ENCODE results near the gene HOXA3.

The HOXA3 gene

DNA sequence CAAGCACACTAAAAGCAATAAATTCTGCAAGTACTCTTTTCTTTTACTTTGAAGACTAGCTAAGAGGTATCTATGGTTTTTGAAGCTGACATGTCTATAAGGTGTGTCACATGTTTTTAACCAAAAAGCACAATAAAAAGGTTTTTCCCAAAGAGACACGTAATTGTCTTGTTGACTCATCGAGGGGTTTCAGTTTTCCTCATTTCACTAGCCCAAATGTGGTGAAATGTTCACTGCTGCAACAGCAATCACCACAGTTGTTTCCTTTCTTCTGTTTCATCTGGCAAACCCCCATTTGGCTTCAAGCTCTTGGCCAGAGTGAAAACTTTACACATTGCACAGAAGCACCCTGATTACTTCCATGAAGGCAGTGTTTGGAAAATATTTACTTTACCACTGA lies 18.0 kb downstream of the HOXA3 start:
- no peak overlapping the region for H3K9ac ChIP-seq (ENCODE audit: low read length)
- H3K36me3 ChIP-seq (ENCODE audit: control insufficient read depth, insufficient read depth, low read length): no peaks in the 10 kb centered on the region
- peak overlapping the region; percentile 54 for H3K27ac ChIP-seq (ENCODE audit: low read depth, low read length)
- peaks cover 44% of the 10 kb centered on the region for H3K4me1 ChIP-seq (ENCODE audit: control insufficient read depth, insufficient read depth, low read length)
- H3K4me3 ChIP-seq (ENCODE audit: low read length): no peak overlapping the region
- no peaks in the 10 kb centered on the region for H3K27me3 ChIP-seq (ENCODE audit: control insufficient read depth, insufficient read depth, low read length)

DNA sequence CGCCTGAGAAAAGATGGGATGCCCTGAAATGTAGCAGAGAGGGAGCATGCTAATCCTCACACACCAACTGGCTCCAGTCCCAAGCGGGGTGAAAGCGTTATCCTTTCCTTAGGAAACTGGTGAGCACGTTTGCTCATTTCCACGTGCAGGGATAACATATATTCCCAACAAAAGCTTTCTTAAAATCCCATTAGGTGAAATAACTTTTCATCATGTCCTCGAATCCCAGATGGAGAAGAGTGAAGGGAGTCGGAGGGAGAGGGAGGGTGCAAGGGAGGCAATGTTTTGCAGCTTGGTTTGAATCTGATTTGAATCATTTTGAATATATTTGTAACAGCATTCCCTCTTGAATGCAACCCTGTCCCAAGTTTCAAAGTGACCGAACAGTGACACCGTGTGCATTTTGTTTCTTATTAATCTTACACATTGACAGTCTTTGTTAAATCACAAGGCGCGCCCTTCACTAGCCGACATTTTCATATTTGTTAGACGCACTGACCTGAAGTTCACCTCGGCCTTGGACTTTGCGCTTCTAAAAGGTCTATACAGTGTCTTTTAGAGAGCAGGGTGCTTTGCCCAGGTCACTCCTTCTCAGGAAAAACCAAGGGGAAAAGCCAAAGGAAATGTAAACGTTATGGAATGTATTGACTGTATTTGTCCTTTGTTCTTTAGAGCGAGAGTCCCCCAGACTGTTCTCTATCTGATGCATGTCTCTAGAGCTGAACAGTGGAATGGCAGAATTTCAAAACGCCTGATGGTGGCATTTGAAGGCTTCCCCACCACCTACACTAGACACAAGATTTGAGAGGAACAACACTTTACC lies 18.8 kb downstream of the HOXA3 start:
- no peaks in the 10 kb centered on the region for H3K27me3 ChIP-seq (ENCODE audit: control insufficient read depth, insufficient read depth, low read length)
- peaks cover 51% of the 10 kb centered on the region for H3K4me1 ChIP-seq (ENCODE audit: control insufficient read depth, insufficient read depth, low read length)
- peak overlapping the region; percentile 54 for H3K27ac ChIP-seq (ENCODE audit: low read depth, low read length)
- no peak overlapping the region for H3K4me3 ChIP-seq (ENCODE audit: low read length)
- H3K36me3 ChIP-seq (ENCODE audit: control insufficient read depth, insufficient read depth, low read length): no peaks in the 10 kb centered on the region
- H3K9ac ChIP-seq (ENCODE audit: low read length): no peak overlapping the region

DNA sequence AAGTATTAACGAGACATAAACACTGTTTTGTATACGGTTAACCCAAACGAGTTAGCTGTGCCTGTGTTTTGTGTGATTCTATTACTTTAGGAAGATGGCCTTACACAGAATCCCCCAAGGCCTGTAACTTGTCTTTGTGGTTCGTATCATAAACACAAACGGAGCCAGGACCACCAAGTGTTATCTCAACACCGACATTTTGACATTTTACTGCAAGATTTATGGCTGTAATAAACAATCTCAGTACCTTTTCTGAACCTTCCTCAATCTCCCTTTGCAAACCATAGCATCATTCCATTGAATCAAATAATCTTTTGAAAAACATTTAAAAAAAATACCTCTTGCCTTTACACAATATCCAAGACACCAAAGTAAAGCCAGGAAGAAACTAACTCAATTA lies 19.4 kb downstream of the HOXA3 start:
- Histone ChIP-seq H3K4me1 (ENCODE audit: control insufficient read depth, insufficient read depth, low read length) (peaks cover 56% of the 10 kb centered on the region), H3K4me3 (ENCODE audit: low read length) (no peak overlapping the region), H3K27me3 (ENCODE audit: control insufficient read depth, insufficient read depth, low read length) (no peaks in the 10 kb centered on the region), H3K27ac (ENCODE audit: low read depth, low read length) (peak overlapping the region; percentile 54), H3K9ac (ENCODE audit: low read length) (no peak overlapping the region), H3K36me3 (ENCODE audit: control insufficient read depth, insufficient read depth, low read length) (no peaks in the 10 kb centered on the region)

DNA sequence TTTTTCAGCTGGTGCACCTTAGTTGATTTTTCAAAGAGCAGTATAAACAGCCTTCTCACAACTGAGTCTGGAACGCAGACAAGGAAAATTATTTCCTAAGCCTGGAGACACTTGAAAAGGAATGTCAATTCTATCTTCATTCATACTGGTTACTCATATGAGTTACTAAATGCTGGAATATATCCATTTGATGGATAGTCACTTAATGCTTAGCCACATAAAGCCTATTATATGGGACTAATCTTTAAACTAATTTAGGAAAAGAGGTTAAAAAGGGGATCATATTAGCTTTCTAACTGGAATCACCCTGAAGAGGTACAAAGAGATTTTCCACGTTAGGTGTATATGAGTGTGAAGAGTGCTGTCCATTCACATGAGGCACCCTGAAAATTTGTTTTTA lies 20.2 kb downstream of the HOXA3 start:
- no peak overlapping the region for H3K4me3 ChIP-seq (ENCODE audit: low read length)
- no peak overlapping the region for H3K27ac ChIP-seq (ENCODE audit: low read depth, low read length)
- no peaks in the 10 kb centered on the region for H3K36me3 ChIP-seq (ENCODE audit: control insufficient read depth, insufficient read depth, low read length)
- peaks cover 60% of the 10 kb centered on the region for H3K4me1 ChIP-seq (ENCODE audit: control insufficient read depth, insufficient read depth, low read length)
- H3K9ac ChIP-seq (ENCODE audit: low read length): no peak overlapping the region
- no peaks in the 10 kb centered on the region for H3K27me3 ChIP-seq (ENCODE audit: control insufficient read depth, insufficient read depth, low read length)

DNA sequence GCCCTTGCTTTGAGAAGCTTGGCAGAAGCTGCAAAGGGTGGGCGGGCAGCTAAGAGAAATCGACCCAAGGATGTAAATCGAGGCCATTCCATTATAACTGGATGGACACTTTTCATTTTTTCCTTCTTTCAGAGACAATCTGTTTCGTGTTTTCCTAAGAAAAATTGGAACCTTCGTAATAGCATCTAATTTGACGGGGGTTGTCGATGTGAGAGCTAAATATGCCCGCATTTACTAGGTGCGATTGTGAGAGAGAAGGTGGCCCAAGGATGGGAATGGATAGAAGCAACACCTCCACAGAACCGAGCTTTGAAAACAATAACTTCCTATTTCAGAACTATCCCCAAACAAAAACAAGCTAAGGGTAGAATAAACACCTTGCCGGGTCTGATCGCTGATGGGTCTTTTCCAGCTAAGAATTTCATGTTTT lies 21.0 kb downstream of the HOXA3 start:
- H3K36me3 ChIP-seq (ENCODE audit: control insufficient read depth, insufficient read depth, low read length): no peaks in the 10 kb centered on the region
- no peaks in the 10 kb centered on the region for H3K27me3 ChIP-seq (ENCODE audit: control insufficient read depth, insufficient read depth, low read length)
- H3K4me1 ChIP-seq (ENCODE audit: control insufficient read depth, insufficient read depth, low read length): peaks cover 59% of the 10 kb centered on the region
- H3K27ac ChIP-seq (ENCODE audit: low read depth, low read length): peak overlapping the region; percentile 85
- H3K4me3 ChIP-seq (ENCODE audit: low read length): peak overlapping the region; percentile 89
- peak overlapping the region; percentile 78 for H3K9ac ChIP-seq (ENCODE audit: low read length)

DNA sequence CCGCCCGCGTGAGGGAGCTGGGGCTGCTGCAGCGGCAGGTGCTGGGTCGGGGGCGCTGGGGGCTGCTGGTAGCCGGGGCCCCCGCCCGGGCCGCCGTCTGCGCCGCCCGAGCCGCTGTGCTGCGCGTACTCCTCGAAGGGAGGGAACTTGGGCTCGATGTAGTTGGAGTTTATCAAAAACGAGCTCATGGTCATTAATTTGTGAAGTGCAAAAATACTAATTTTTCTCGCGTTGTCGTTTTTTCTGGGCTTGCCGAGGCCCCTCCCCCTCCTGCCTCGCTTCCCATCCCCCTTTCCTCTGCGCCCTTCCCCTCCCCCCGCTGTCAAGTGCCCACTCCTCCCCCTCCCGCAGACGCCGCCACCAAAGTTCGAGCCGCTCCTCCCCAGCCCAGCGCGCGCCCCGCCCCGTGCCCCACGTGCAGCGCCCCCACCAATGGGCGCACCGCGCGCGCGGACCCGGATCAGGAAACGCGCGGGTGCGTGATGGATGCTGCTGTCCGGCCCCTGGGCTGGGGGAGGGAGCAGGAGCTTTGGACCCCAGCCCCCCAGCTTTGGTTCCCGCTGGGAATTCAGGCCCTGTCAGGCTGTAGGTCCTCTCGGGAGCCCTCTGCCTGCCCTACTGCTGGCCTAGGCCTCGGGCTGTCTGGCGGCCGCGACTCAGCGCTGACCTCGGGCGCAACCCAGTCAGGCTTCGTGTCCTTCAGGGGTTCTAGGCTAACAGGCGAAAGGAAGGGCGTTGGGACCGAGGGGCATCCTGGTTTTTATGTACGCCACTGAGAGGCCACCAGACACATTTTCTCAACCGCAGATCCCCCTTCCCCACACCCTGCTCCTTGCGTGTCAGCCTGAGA lies 21.6 kb downstream of the HOXA3 start, which contains the start of gene HOXA4:
Gene HOXA4, minus strand, starts transcription at position 218 of the 850 bp plus-strand sequence. Its CDS starts 24 bp downstream, at position 194.
- peak within 1 kb of the TSS; percentile 78 for H3K9ac ChIP-seq (ENCODE audit: low read length)
- H3K36me3 ChIP-seq (ENCODE audit: control insufficient read depth, insufficient read depth, low read length): no peaks in the 10 kb centered on the region
- H3K4me3 ChIP-seq (ENCODE audit: low read length): peak within 1 kb of the TSS; percentile 89
- H3K27me3 ChIP-seq (ENCODE audit: control insufficient read depth, insufficient read depth, low read length): no peaks in the 10 kb centered on the region
- peak within 1 kb of the TSS; percentile 85 for H3K27ac ChIP-seq (ENCODE audit: low read depth, low read length)
- H3K4me1 ChIP-seq (ENCODE audit: control insufficient read depth, insufficient read depth, low read length): peaks cover 53% of the 10 kb centered on the region

DNA sequence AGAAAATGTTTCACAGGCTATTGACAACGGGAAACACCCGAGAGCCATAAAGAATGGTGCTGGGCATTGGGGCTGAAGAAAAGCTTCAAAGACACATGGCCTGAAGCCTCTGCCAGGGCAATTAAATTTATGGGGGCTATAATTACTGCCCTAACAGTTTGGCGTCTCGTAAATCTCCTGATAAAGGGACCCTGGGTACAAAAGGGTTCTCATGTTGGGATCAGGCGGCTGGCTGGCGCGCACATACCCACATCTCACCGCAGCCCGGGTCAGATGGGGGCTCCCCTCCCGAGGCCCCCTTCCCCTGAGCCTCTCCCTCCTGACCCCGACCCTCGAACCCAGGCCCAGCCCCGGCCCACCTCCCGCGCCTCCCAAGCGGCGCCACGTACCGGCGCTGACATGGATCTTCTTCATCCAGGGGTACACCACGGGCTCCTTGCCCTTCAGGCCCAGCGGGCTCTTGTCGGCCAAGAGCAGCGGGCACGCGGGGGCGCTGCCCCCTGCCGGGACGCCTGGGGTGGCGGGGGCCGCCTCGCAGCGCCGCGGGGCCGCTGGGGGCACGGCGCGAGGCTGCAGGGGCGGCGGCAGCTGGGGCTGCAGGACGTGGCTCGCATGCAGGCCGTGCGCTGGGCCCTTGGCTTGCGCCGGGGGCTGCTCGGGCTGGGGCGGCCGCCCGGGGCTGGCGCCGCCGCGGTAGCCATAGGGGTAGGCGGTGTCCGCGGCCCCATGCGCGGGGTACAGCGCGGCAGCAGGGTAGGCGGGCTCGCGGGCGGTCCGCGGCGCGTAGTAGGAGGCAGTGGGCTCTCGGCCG lies 22.4 kb downstream of the HOXA3 start:
- no peak overlapping the region for H3K9ac ChIP-seq (ENCODE audit: low read length)
- H3K4me1 ChIP-seq (ENCODE audit: control insufficient read depth, insufficient read depth, low read length): peaks cover 53% of the 10 kb centered on the region
- H3K4me3 ChIP-seq (ENCODE audit: low read length): peak overlapping the region; percentile 75
- peak overlapping the region; percentile 83 for H3K27ac ChIP-seq (ENCODE audit: low read depth, low read length)
- no peaks in the 10 kb centered on the region for H3K36me3 ChIP-seq (ENCODE audit: control insufficient read depth, insufficient read depth, low read length)
- H3K27me3 ChIP-seq (ENCODE audit: control insufficient read depth, insufficient read depth, low read length): no peaks in the 10 kb centered on the region

DNA sequence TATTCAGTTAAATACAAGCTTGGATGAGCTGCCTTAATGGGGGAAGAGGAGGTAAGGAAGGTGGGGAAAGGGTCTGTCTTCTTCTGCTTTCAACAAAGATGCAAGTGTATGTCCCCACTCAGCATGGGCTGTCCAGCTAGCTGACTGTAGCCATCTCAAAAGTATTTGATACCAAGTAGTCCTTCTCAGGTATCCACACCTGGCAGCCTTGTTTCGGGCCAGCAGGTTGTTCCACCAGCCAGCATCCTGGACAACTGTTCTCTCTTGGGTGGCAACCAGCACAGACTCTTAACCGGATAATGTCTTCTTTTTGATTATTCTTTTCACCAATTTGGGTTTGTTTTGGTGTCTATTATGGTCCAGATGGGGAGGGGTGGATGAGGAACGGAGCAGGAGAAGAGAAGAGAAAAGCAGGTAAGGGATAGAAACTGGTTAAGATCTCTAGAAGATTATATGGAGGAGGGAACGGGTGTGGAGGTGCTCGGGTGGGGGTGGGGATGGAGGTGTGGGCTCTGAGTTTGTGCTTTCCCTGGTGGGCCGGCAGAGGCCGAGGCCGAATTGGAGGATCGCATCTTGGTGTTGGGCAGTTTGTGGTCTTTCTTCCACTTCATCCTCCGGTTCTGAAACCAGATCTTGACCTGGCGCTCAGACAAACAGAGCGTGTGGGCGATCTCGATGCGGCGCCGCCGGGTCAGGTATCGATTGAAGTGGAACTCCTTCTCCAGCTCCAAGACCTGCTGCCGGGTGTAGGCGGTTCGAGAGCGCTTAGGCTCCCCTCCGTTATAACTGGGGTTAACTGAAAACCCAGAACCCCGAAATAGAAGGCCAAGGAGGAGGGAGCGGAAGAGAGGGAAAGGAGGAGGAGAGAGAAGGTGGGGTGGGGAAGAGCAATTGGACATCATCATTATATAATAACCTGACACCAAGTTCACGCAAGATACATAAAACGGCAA lies 23.3 kb downstream of the HOXA3 start:
- H3K27me3 ChIP-seq (ENCODE audit: control insufficient read depth, insufficient read depth, low read length): no peaks in the 10 kb centered on the region
- peak overlapping the region; percentile 83 for H3K27ac ChIP-seq (ENCODE audit: low read depth, low read length)
- no peaks in the 10 kb centered on the region for H3K36me3 ChIP-seq (ENCODE audit: control insufficient read depth, insufficient read depth, low read length)
- H3K4me1 ChIP-seq (ENCODE audit: control insufficient read depth, insufficient read depth, low read length): peaks cover 47% of the 10 kb centered on the region
- H3K4me3 ChIP-seq (ENCODE audit: low read length): peak overlapping the region; percentile 75
- no peak overlapping the region for H3K9ac ChIP-seq (ENCODE audit: low read length)

DNA sequence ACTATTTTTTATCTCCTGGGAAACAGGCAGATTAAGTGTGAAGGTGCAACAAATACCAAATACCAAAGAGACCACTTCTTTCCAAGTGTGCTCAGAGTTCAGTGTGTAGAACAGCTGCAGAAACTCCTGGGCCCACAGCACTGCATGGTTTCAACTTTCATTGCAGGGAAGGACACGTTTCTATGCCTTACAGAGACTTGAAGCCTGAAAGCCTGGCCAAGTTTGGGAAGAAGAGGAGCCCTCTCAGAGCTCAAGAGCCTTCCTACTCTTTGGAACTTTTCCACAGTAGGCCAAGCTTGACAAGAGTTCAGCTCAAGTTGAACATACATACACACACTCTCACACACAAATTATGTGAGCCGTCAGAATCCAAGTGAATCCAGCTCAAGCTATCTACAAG lies 24.3 kb downstream of the HOXA3 start:
- no peak overlapping the region for H3K4me3 ChIP-seq (ENCODE audit: low read length)
- H3K4me1 ChIP-seq (ENCODE audit: control insufficient read depth, insufficient read depth, low read length): peaks cover 43% of the 10 kb centered on the region
- H3K36me3 ChIP-seq (ENCODE audit: control insufficient read depth, insufficient read depth, low read length): no peaks in the 10 kb centered on the region
- peak overlapping the region; percentile 72 for H3K27ac ChIP-seq (ENCODE audit: low read depth, low read length)
- no peaks in the 10 kb centered on the region for H3K27me3 ChIP-seq (ENCODE audit: control insufficient read depth, insufficient read depth, low read length)
- no peak overlapping the region for H3K9ac ChIP-seq (ENCODE audit: low read length)

DNA sequence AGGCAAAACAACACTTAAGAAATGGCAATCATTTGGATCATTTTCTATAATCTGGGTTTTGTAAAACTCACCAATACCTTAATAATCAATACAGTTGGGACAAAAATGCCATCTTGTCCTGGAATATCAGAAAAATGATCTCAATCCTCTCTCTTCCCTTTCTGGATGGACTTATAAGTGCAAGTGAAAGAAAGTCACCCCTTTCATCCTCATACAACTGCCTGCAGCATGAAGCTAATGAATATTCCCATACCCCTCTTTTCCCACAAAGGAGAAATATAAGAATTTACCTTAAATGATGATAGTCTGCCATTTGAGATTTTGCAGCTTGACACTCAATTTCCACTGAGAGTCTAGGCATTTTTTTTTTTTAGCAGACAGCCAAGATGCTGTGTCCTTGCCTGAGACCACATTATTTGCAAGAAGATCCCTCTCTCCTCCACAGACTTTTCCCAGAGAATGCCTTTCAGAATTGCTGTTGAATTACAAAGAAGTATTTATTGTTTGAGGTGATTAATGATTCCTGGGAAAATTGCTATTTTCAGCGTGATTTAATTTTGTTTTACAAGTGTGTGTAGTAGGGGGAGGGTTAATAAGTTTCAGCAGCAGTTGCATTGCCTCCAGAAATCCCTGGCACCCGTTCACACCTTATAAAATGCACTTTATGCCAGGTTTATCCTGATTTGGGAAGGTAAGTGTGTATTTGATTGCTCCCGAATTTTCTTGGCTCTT lies 25.6 kb downstream of the HOXA3 start:
- Histone ChIP-seq H3K27ac (ENCODE audit: low read depth, low read length) (no peak overlapping the region), H3K27me3 (ENCODE audit: control insufficient read depth, insufficient read depth, low read length) (no peaks in the 10 kb centered on the region)

DNA sequence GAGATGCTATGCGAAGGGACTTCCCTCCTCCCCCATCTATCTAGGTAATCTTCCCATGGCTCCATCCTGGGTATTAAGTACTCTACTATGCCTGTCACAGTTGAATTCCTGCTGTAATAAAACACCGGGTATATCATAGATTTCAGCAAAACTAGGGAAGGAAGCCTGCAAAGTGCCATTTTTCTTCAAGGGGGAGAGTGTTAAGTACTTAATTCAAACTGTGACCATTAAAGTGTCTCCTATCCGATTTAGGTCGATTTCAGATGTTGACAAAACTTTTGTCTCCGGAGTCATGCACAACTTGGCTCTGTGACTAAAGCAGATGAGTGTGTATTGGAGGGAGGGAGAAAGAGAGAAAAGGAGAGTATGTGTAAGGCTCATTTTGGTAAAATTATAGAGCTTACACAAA lies 26.4 kb downstream of the HOXA3 start:
- Histone ChIP-seq H3K4me1 (ENCODE audit: control insufficient read depth, insufficient read depth, low read length) (peaks cover 33% of the 10 kb centered on the region), H3K27me3 (ENCODE audit: control insufficient read depth, insufficient read depth, low read length) (no peaks in the 10 kb centered on the region), H3K4me3 (ENCODE audit: low read length) (no peak overlapping the region), H3K36me3 (ENCODE audit: control insufficient read depth, insufficient read depth, low read length) (peaks cover 2% of the 10 kb centered on the region), H3K9ac (ENCODE audit: low read length) (no peak overlapping the region), H3K27ac (ENCODE audit: low read depth, low read length) (no peak overlapping the region)

More for the DNA sequence above, 25.6 kb downstream of the HOXA3 start:
- Histone ChIP-seq H3K9ac (ENCODE audit: low read length) (no peak overlapping the region), H3K4me1 (ENCODE audit: control insufficient read depth, insufficient read depth, low read length) (peaks cover 37% of the 10 kb centered on the region), H3K36me3 (ENCODE audit: control insufficient read depth, insufficient read depth, low read length) (peaks cover 2% of the 10 kb centered on the region), H3K4me3 (ENCODE audit: low read length) (no peak overlapping the region)

Measured in rectal smooth muscle tissue (tissue), 1 donor.